Measurements from ENCODE around the gene FAM221B. TPM values are rescaled to one million over a fixed set of nuclear protein-coding genes. Genes with fewer than 3 reads are reported as not detected.
A peak's percentile ranks its signal among the peaks of the same experiment; 100 is the strongest.

The FAM221B gene
- polyA plus RNA-seq, 1 experiment = not detected

DNA sequence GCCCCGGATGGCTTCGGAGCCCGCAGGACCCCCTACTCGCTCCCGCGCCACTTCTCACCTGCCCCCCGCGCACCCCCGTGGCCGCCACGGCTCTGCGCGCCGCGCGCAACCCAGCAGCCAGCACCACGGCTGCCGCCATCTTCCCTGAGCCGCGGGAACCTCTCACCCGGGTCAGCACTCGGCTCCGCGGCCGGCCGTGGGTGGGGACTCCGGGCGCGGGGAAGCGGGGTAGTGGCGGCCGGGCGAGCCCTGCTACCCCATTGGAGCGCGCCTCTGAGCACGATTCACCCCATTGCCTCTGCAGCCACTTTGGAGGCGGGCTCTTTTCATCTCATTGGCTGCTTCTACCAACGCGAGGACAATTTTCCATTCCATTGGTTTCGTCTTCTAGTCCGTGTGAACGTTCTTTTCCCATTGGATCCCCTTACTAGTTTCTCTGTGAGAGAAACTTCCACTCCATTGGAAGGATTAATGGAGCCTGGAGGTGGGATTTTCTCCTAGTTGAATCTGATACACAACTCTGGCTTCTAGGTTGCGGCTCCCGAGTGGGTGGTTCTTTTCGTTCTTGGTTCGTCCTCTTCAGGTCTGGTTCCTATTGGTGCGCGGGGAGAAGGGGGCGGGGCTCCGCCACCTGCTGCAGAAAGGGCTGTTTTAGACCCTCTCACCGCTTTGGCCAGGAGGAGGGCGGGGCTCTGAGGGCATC is 13.5 kb downstream of the FAM221B start, which contains the start of gene HINT2:
Gene HINT2 (minus strand): TSS at position 202 of the 703 bp plus-strand sequence. CDS start 63 bp downstream, at position 139.
- ChIA-PET POLR2A (interaction anchor here (1.0 kb wide), 1 partner anchor 67 kb away, joined by 3 read pairs; no protein-coding TSS in a partner anchor), CTCF (interaction anchor here (0.8 to 5.0 kb wide), 10 partner anchors 12 to 157 kb away, joined by 4 to 46 read pairs (median 8); partner anchors contain the start of genes CCDC107, FAM221B, NPR2 and RMRP)
- TF ChIP-seq, protein P1, sequence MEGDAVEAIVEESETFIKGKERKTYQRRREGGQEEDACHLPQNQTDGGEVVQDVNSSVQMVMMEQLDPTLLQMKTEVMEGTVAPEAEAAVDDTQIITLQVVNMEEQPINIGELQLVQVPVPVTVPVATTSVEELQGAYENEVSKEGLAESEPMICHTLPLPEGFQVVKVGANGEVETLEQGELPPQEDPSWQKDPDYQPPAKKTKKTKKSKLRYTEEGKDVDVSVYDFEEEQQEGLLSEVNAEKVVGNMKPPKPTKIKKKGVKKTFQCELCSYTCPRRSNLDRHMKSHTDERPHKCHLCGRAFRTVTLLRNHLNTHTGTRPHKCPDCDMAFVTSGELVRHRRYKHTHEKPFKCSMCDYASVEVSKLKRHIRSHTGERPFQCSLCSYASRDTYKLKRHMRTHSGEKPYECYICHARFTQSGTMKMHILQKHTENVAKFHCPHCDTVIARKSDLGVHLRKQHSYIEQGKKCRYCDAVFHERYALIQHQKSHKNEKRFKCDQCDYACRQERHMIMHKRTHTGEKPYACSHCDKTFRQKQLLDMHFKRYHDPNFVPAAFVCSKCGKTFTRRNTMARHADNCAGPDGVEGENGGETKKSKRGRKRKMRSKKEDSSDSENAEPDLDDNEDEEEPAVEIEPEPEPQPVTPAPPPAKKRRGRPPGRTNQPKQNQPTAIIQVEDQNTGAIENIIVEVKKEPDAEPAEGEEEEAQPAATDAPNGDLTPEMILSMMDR (IDR thresholded peaks at IDR 0.05; ENCODE audit: insufficient read depth, low read depth, low read length) = no peak
- DNase-seq (ENCODE audit: low read depth) = peak; percentile 97
- no peaks in the 10 kb centered on the region for H3K36me3 ChIP-seq (ENCODE audit: control insufficient read depth, insufficient read depth, low read length)
- H3K27me3 ChIP-seq (ENCODE audit: control insufficient read depth, insufficient read depth, low read length) = peaks cover 2% of the 10 kb centered on the region; the same call in 1 of the 2 replicates
- H3K4me3 ChIP-seq (ENCODE audit: low read depth, low read length) = peak within 1 kb of the TSS; percentile 59

DNA sequence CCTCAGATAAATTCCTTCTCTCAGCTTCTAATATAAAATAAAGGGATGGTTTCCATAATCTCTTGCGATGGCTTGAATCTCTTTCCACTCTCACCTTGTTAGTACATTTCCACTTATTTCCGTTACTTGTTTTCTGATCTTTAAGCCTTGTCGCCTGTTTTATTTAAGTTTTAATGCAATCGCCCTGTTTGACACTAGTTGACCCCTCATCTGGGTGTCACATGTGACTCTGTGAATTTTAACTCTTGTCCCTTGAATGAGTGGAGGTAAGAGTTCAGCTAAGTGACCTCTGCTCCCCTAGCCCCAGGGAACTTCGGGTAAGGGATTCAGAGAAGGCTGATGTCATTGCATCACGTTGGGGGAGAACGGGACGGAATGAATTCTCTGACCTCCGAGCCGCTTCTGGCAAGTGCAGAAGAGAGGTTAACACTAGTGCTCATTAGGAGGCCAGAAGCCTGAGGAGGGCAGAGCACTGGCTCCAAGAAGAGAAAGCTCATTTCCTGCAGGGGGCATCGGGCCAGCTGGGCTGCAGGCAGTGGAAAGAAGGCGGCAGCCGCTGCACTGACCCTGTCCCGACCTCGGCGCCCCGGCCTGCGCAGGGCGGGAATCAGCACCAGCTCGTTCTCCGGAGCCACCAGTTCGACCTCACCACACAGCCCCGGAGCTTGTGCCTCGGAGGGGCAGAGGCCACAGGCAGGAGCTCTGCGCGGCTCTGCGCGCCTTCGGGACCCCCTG is 14.3 kb downstream of the FAM221B start:
- TF ChIP-seq, protein P1 (IDR thresholded peaks at IDR 0.05; ENCODE audit: insufficient read depth, low read depth, low read length) = peak; percentile 58
- ChIA-PET POLR2A (interaction anchor here (0.6 to 1.0 kb wide), 2 partner anchors 68 to 278 kb away, joined by 3 to 5 read pairs; no protein-coding TSS in a partner anchor), CTCF (interaction anchor here (0.6 to 5.0 kb wide), 11 partner anchors 13 to 169 kb away, joined by 3 to 46 read pairs (median 7); partner anchors contain the start of genes CCDC107, FAM221B, NPR2 and RMRP)
- no peak for DNase-seq (ENCODE audit: low read depth)
- H3K27me3 ChIP-seq (ENCODE audit: control insufficient read depth, insufficient read depth, low read length) = peaks cover 2% of the 10 kb centered on the region; the same call in 1 of the 2 replicates
- H3K36me3 ChIP-seq (ENCODE audit: control insufficient read depth, insufficient read depth, low read length) = no peaks in the 10 kb centered on the region; the same call in 1 of the 2 replicates
- H3K4me3 ChIP-seq (ENCODE audit: low read depth, low read length) = peak overlapping the region; percentile 59

DNA sequence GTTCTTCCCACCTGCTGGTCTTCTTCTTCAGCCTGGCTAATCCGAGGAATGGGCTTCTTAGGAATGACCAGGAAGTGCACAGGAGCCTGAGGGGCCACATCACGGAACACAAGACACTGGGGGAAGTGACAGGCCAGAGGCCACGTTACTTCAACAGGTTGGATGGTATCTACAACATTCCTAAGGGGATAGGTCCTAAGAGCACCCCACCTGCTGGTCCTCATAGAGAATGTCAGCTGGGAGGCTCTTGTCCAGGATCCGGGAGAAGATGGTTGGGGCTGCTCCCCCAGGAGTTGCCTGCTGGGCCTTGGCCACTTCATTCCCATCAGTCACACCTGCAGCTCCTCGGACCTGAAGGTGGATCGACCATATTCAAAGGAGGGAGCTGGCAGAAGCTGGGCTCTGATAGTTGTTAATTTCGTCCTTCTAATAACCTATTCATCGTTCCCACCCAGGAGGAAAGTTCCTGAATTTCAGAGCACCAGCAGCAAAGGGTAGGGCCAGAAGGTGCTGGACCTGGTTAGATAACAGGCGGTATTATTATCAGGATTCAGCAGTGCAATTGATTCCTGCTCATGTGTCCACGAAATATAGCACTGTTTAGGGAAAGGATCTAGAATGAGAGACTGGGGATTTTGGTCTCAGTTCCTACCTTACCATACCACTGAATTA is 15.0 kb downstream of the FAM221B start:
- Histone ChIP-seq H3K36me3 (ENCODE audit: control insufficient read depth, insufficient read depth, low read length) (peaks cover 2% of the 10 kb centered on the region), H3K4me3 (ENCODE audit: low read depth, low read length) (no peak overlapping the region), H3K27me3 (ENCODE audit: control insufficient read depth, insufficient read depth, low read length) (peaks cover 2% of the 10 kb centered on the region; the same call in 1 of the 2 replicates)
- TF ChIP-seq, protein P1 (IDR thresholded peaks at IDR 0.05; ENCODE audit: insufficient read depth, low read depth, low read length) = peak; percentile 37
- POLR2A ChIA-PET = interaction anchor here (1.0 kb wide), 1 partner anchor 69 kb away, joined by 3 read pairs; no protein-coding TSS in a partner anchor
- no peak for DNase-seq (ENCODE audit: low read depth)
- CTCF ChIA-PET = interaction anchor here (0.6 to 5.0 kb wide), 13 partner anchors 14 to 170 kb away, joined by 3 to 46 read pairs (median 5); partner anchors contain the start of genes CCDC107, FAM221B, NPR2 and RMRP

DNA sequence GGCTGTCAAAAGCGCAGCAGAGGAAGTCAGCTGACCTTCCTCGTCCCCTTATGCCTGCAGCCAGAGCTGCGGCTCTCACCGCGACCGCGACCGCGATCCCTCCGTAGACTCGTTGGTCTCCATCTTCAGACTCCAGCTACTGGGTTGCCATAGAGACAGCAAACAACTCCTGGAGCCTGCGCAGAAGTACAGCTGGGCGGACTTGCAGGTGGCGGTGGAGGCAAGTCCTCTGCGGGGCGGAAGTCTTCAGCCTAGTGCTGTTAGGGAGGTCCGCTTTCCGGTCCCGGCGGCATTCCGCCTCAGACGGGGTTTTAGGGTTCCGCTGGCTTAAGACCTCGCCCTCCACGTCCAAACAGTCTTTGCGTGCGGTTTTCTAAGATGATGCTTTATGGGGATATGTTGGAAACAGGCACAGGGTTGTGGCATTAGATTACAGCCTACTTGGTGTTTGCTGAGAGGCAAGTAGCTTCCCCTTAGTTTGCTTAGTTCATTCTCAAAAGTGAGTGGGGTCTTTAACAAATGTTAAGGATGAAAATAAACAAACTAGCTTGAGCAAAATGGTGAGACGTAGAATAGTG is 16.4 kb downstream of the FAM221B start, which contains the start of gene SPAG8:
Gene SPAG8 (minus strand): TSS at position 238 of the 578 bp plus-strand sequence. CDS start 115 bp downstream, at position 123.
- Histone ChIP-seq H3K4me3 (ENCODE audit: low read depth, low read length) (peak within 1 kb of the TSS; percentile 48), H3K36me3 (ENCODE audit: control insufficient read depth, insufficient read depth, low read length) (peaks cover 9% of the 10 kb centered on the region), H3K27me3 (ENCODE audit: control insufficient read depth, insufficient read depth, low read length) (no peaks in the 10 kb centered on the region)
- peak; percentile 83 for DNase-seq (ENCODE audit: low read depth)
- TF ChIP-seq, protein P1 (IDR thresholded peaks at IDR 0.05; ENCODE audit: insufficient read depth, low read depth, low read length) = no peak
- CTCF ChIA-PET = interaction anchor here (0.6 to 5.0 kb wide), 10 partner anchors 13 to 184 kb away, joined by 3 to 46 read pairs (median 4); partner anchors contain the start of genes FAM221B and NPR2
- POLR2A ChIA-PET = interaction anchor here (0.6 kb wide), 1 partner anchor 18 kb away, joined by 3 read pairs; no protein-coding TSS in a partner anchor
